HepG2 (cell line): ENCODE measurements around the gene PNPLA8. TPM values are rescaled to one million over a fixed set of nuclear protein-coding genes. Genes with fewer than 3 reads are reported as not detected.
"Not testable (repeated sequence)": the region's sequence is repeated elsewhere in the genome, so short reads cannot be mapped to it uniquely, and the experiment has no call there.

Source experiments
- ATAC-seq: fragments of 200-7000 bp; cut with Tn5 transposase; 3 replicates; pipeline ENCODE4 v1.9.1; 2020; ENCODE audit warnings: mild to moderate bottlenecking, moderate library complexity
- BruUV-seq: library from RNA; stranded (reverse); fragments of 400-500 nt; replicated peaks from 2 replicates; lab custom pipeline; 2021; lab: Mats Ljungman, UMichigan
- CTCF ChIA-PET: fragments of 300-600 bp; formaldehyde crosslinking; extraction: SDS; loops from one replicate; lab custom pipeline; 2021; ENCODE audit warnings: low total read pairs, inconsistent platforms, low intra/inter-chr PET ratio; lab: Yijun Ruan, JAX
- POLR2A ChIA-PET: fragments of 350-600 bp; sonication (Branson Sonifier 250); formaldehyde crosslinking; loops from one replicate; lab custom pipeline; 2020; ENCODE audit warnings: antibody characterized with exemption, inconsistent platforms; lab: Yijun Ruan, JAX
- DNase-seq: peaks from one replicate; pipeline ENCODE4 v3.0.0-alpha.2; 2015; ENCODE audit warnings: low spot score
- FAIRE-seq: peaks from 3 replicates; lab custom pipeline; 2011; peaks lifted over from hg19 to GRCh38; lab: Jason Lieb, UNC
- H2AFZ ChIP-seq: one replicate; pipeline ENCODE4 v1.6.1; 2011; ENCODE audit warnings: low read length, inconsistent platforms
- H3K27ac ChIP-seq: fragments of 300-600 bp; 3 replicates; pipeline ENCODE4 v1.8.0; 2011; ENCODE audit warnings: mixed run types, mild to moderate bottlenecking, mixed read lengths, low read length, inconsistent platforms; ENCODE audit not compliant: insufficient read depth; ENCODE audit errors: extremely low read length
- H3K27me3 ChIP-seq, 2 experiments: fragments of 200-600 bp in 1 of 2; 2 replicates in 1 of 2; 3 replicates in 1 of 2; pipeline versions ENCODE4 v1.6.0 to v1.8.0; 2011; ENCODE audit warnings: low read length in 2 of 2, mild to moderate bottlenecking in 2 of 2, moderate library complexity in 2 of 2, inconsistent platforms in 1 of 2; ENCODE audit not compliant: insufficient read depth in 2 of 2, control insufficient read depth in 1 of 2
- H3K36me3 ChIP-seq, 2 experiments: fragments of 200-600 bp in 1 of 2; replicated peaks in 1 of 2; 2 replicates in 1 of 2; 3 replicates in 1 of 2; pipeline versions ENCODE4 v1.5.1 to v1.8.0; 2011; ENCODE audit warnings: low read length in 2 of 2, inconsistent platforms in 1 of 2; ENCODE audit not compliant: insufficient read depth in 2 of 2, control insufficient read depth in 1 of 2
- H3K4me1 ChIP-seq: 2 replicates; pipeline ENCODE4 v1.5.1; 2012; ENCODE audit warnings: low read length, inconsistent platforms; ENCODE audit not compliant: insufficient read depth
- H3K4me2 ChIP-seq: 2 replicates; pipeline ENCODE4 v1.6.0; 2011; ENCODE audit warnings: low read depth, low read length, inconsistent platforms
- H3K4me3 ChIP-seq, 3 experiments: fragments of 200-600 bp in 1 of 3; sonication (generic), shearing (Covaris generic) in 1 of 3; replicated peaks in 1 of 3; 2 replicates each; pipeline ENCODE4 v1.5.1; 2011 to 2016; ENCODE audit warnings: low read length in 3 of 3, inconsistent platforms in 2 of 3, low read depth in 2 of 3, mild to moderate bottlenecking in 2 of 3, control low read depth in 1 of 3, mixed read lengths in 1 of 3; ENCODE audit not compliant: insufficient read depth in 1 of 3
- H3K79me2 ChIP-seq: one replicate; pipeline ENCODE4 v1.6.1; 2011; ENCODE audit warnings: low read length, inconsistent platforms; ENCODE audit not compliant: insufficient read depth
- H3K9ac ChIP-seq: 2 replicates; pipeline ENCODE4 v1.6.0; 2011; ENCODE audit warnings: mild to moderate bottlenecking, low read depth, low read length, inconsistent platforms; ENCODE audit not compliant: insufficient read depth
- H3K9me3 ChIP-seq: 2 replicates; pipeline ENCODE4 v1.5.1; 2012; ENCODE audit warnings: mild to moderate bottlenecking, low read length
- H4K20me1 ChIP-seq: 2 replicates; pipeline ENCODE4 v1.6.0; 2011; ENCODE audit warnings: inconsistent platforms, mild to moderate bottlenecking, low read length, moderate library complexity; ENCODE audit not compliant: insufficient read depth
- FIP1L1 ChIP-seq: fragments of 200-400 bp; formaldehyde crosslinking; IDR thresholded peaks from 2 replicates; pipeline ENCODE4 v1.6.1; 2018; ENCODE audit warnings: low read depth, mild to moderate bottlenecking, low read length, moderate library complexity, borderline replicate concordance; ENCODE audit not compliant: insufficient read depth
- MYNN ChIP-seq: sonication (generic); formaldehyde crosslinking; IDR thresholded peaks from 2 replicates; pipeline ENCODE4 v1.4.0; 2020; ENCODE audit warnings: mild to moderate bottlenecking, low read depth, missing genetic modification reagents
- PBX3 ChIP-seq: sonication (generic); formaldehyde crosslinking; IDR thresholded peaks from 2 replicates; pipeline ENCODE4 v1.8.1; 2023; ENCODE audit warnings: missing genetic modification reagents, inconsistent platforms, borderline replicate concordance
- PLRG1 ChIP-seq: fragments of 450-650 bp; conservative IDR thresholded peaks from 2 replicates; pipeline ENCODE4 v1.6.1; 2016
- RBM39 ChIP-seq: fragments of 200-400 bp; formaldehyde crosslinking; IDR thresholded peaks from one replicate; pipeline ENCODE4 v1.6.1; 2018; ENCODE audit warnings: antibody characterized with exemption, mild to moderate bottlenecking, low read depth, low read length; ENCODE audit not compliant: poor library complexity, severe bottlenecking
- SP140L ChIP-seq: sonication (generic); formaldehyde crosslinking; IDR thresholded peaks from 2 replicates; pipeline ENCODE4 v1.4.0; 2020; ENCODE audit warnings: missing genetic modification reagents, borderline replicate concordance
- ZFAT ChIP-seq: sonication (generic); formaldehyde crosslinking; conservative IDR thresholded peaks from 2 replicates; pipeline ENCODE4 v1.8.1; 2023; ENCODE audit warnings: missing genetic modification reagents, inconsistent platforms
- ZNF607 ChIP-seq: sonication (generic); formaldehyde crosslinking; IDR thresholded peaks from 2 replicates; pipeline ENCODE4 v1.5.1; 2020; ENCODE audit warnings: missing genetic modification reagents, mild to moderate bottlenecking, borderline replicate concordance
- ZNF746 ChIP-seq: sonication (generic); formaldehyde crosslinking; IDR thresholded peaks from 2 replicates; pipeline ENCODE4 v1.8.0; 2022; ENCODE audit warnings: mild to moderate bottlenecking, missing genetic modification reagents
- ZNF782 ChIP-seq: sonication (generic); formaldehyde crosslinking; IDR thresholded peaks from 2 replicates; pipeline ENCODE4 v1.4.0; 2020; ENCODE audit warnings: missing genetic modification reagents, mild to moderate bottlenecking, borderline replicate concordance
- WGBS: methylation state at CpG from one replicate; pipeline ENCODE4 v1.1.6; 2017; ENCODE audit warnings: low lambda C conversion rate; 5-methylcytosine and 5-hydroxymethylcytosine counted together
- in situ Hi-C: cut with HindIII; loops from 2 replicates; pipeline ENCODE4 v1.10.0; 2017; ENCODE audit warnings: low pct_unique_long_range_greater_than_20kb; ENCODE audit not compliant: extremely low pct_ligation_motif_present
- intact Hi-C: fragments of 100-400 bp; cut with micrococcal nuclease; formaldehyde crosslinking; loops from one replicate; pipeline ENCODE4 v1.10.0; 2022; ENCODE audit not compliant: unreplicated experiment
- polyA plus RNA-seq, 8 experiments: library from polyadenylated mRNA; depleted of rRNA in 3 of 8; stranded (reverse) in 7 of 8; unstranded in 1 of 8; fragments of >200 nt; fragmentation: Illumina TruSeq in 4 of 8; extraction: Trizol in 4 of 8; gene quantifications; 2 replicates each; pipeline versions ENCODE4 v1.2.1 to v1.2.3, GENCODE V29; 2011 to 2016; ENCODE audit warnings: low read depth in 4 of 8, missing spikeins in 1 of 8, mixed read lengths in 1 of 8; ENCODE audit not compliant: insufficient read depth in 1 of 8
- total RNA-seq, 5 experiments: library from RNA; depleted of rRNA; stranded (reverse); fragments of >200 nt; fragmentation: Illumina TruSeq; extraction: Trizol; gene quantifications; 2 replicates each; pipeline ENCODE4 v1.2.3, GENCODE V29; 2016; ENCODE audit warnings: low read depth in 1 of 5

The PNPLA8 gene
- total and polyA plus RNA-seq, 2 of the 13 experiments (the other 11 are each of a cell fraction or from before 2014, with no cell fraction given): 6.3 to 11.4 TPM

GRCh38 chr7:108504576-108504975 is 21.4 kb downstream of the PNPLA8 start:
- FAIRE-seq, BruUV-seq, H2AFZ ChIP-seq, H3K27ac ChIP-seq, intact Hi-C loops, H3K4me1 ChIP-seq, H3K27me3 ChIP-seq, H3K4me2 ChIP-seq, in situ Hi-C loops, H3K4me3 ChIP-seq, POLR2A ChIA-PET, H3K36me3 ChIP-seq, H3K9me3 ChIP-seq, H3K9ac ChIP-seq, H4K20me1 ChIP-seq, CTCF ChIA-PET, H3K79me2 ChIP-seq, ATAC-seq, DNase-seq: not testable (repeated sequence)
- WGBS: 100% methylated on average over 3 of the region's 3 CpGs

GRCh38 chr7:108503112-108504026 is 22.6 kb downstream of the PNPLA8 start:
- no peaks in the 10 kb centered on the region for H4K20me1 ChIP-seq
- no peak overlapping the region for H3K27ac ChIP-seq
- H3K36me3 ChIP-seq: no peaks in the 10 kb centered on the region; a peak in 3 of 5 replicates
- ChIA-PET POLR2A (no interaction called here), CTCF (no interaction called here)
- H3K4me3 ChIP-seq: no peak overlapping the region
- H3K4me1 ChIP-seq: no peaks in the 10 kb centered on the region
- FAIRE-seq (no peak), ATAC-seq (no peak), DNase-seq (no peak)
- no peaks in the 10 kb centered on the region for H3K9me3 ChIP-seq
- no peaks in the 10 kb centered on the region for H3K79me2 ChIP-seq
- WGBS: 91% methylated on average over 5 of the region's 5 CpGs
- intact Hi-C loops (no loop called here), in situ Hi-C loops (no loop called here)
- no peak overlapping the region for H3K4me2 ChIP-seq
- H3K27me3 ChIP-seq: no peaks in the 10 kb centered on the region
- H3K9ac ChIP-seq: no peak overlapping the region
- BruUV-seq: no TSS peak
- TF ChIP-seq ZNF607 (no peak), ZFAT (CRISPR knock-in tag) (no peak), RBM39 (no peak), ZNF782 (CRISPR knock-in tag) (no peak), MYNN (CRISPR knock-in tag) (no peak), PBX3 (CRISPR knock-in tag) (no peak), SP140L (CRISPR knock-in tag) (no peak), ZNF746 (CRISPR knock-in tag) (no peak), PLRG1 (no peak), FIP1L1 (no peak)
- TF ChIP-seq, all 625 proteins: peak for 0
- no peak overlapping the region for H2AFZ ChIP-seq
